Testis (tissue), 3 donors: ENCODE measurements around the gene C8G. TPM values are rescaled to one million over a fixed set of nuclear protein-coding genes. Genes with fewer than 3 reads are reported as not detected.
A peak's percentile ranks its signal among the peaks of the same experiment; 100 is the strongest.

Experiments used
- DNase-seq: peaks from one replicate; pipeline ENCODE4 v3.0.0-alpha.2; 2019
- H3K27ac ChIP-seq, 2 donors: fragments of 200-600 bp; sonication (generic); one replicate each; pipeline ENCODE4 v1.5.1; 2019
- H3K27me3 ChIP-seq: fragments of 200-600 bp; sonication (generic); one replicate; pipeline ENCODE4 v1.5.1; 2019
- H3K36me3 ChIP-seq: fragments of 200-600 bp; sonication (generic); one replicate; pipeline ENCODE4 v1.5.1; 2017; ENCODE audit warnings: low read depth; ENCODE audit errors: missing control alignments
- H3K4me1 ChIP-seq: fragments of 200-600 bp; sonication (generic); one replicate; pipeline ENCODE4 v1.5.1; 2019
- H3K4me3 ChIP-seq, 2 donors: fragments of 200-600 bp; sonication (generic); one replicate each; pipeline ENCODE4 v1.5.1; 2017 to 2019
- H3K9me3 ChIP-seq: fragments of 200-600 bp; sonication (generic); one replicate; pipeline ENCODE4 v1.5.1; 2017
- POLR2A ChIP-seq: fragments of 450-650 bp; IDR thresholded peaks from one replicate; pipeline ENCODE4 v1.6.1; 2017; ENCODE audit warnings: antibody characterized with exemption, mild to moderate bottlenecking, moderate library complexity
- WGBS, 2 donors: methylation state at CpG; one replicate each; pipeline ENCODE4 v1.1.5; 2018; 5-methylcytosine and 5-hydroxymethylcytosine counted together
- intact Hi-C: fragments of 100-400 bp; cut with DNase I; formaldehyde crosslinking; loops from one replicate; pipeline ENCODE4 v1.15.1; 2023; ENCODE audit warnings: low total_unique reads
- polyA plus RNA-seq: library from polyadenylated mRNA; stranded (reverse); fragments of 350-450 nt; fragmentation: Illumina TruSeq; extraction: RNeasy Lipid Tissue Mini Kit (QIAGEN cat#74804); gene quantifications from one replicate; pipeline ENCODE4 v1.2.3, GENCODE V29; 2014; ENCODE audit warnings: low read depth, low replicate concordance; ENCODE audit not compliant: insufficient read depth
- total RNA-seq, 2 donors: library from RNA; depleted of rRNA; stranded (reverse); fragments of >200 nt; gene quantifications; one replicate each; pipeline ENCODE4 v1.2.3, GENCODE V29; 2016
- TF ChIP-seq, protein P1 (sequence below), 3 experiments: fragments of 450-650 bp in 2 of 3; fragments of 200-600 bp in 1 of 3; sonication (generic) in 1 of 3; IDR thresholded peaks; one replicate each; pipeline ENCODE4 v1.5.1; 2016 to 2019; ENCODE audit warnings: antibody characterized with exemption in 3 of 3, mild to moderate bottlenecking in 2 of 3, moderate library complexity in 1 of 3

Gene C8G
- total and polyA plus RNA-seq, 3 donors from 2014 or later, result 4.6 to 4.9 (median 4.6) TPM

GRCh38 chr9:136974817-136975535, 29.9 kb downstream of the C8G start:
- H3K4me1 ChIP-seq, result peaks cover 65% of the 10 kb centered on the region
- H3K9me3 ChIP-seq, result no peaks in the 10 kb centered on the region
- no peak for DNase-seq
- H3K36me3 ChIP-seq, result no peaks in the 10 kb centered on the region
- peak overlapping the region; percentile 84 to 92 for H3K27ac ChIP-seq
- intact Hi-C loops, result no loop called here
- 54 to 57% methylated on average over 5 to 15 of the region's 15 CpGs for WGBS, 2 donors
- no peak overlapping the region for H3K4me3 ChIP-seq
- no peaks in the 10 kb centered on the region for H3K27me3 ChIP-seq
- TF ChIP-seq, protein P1, sequence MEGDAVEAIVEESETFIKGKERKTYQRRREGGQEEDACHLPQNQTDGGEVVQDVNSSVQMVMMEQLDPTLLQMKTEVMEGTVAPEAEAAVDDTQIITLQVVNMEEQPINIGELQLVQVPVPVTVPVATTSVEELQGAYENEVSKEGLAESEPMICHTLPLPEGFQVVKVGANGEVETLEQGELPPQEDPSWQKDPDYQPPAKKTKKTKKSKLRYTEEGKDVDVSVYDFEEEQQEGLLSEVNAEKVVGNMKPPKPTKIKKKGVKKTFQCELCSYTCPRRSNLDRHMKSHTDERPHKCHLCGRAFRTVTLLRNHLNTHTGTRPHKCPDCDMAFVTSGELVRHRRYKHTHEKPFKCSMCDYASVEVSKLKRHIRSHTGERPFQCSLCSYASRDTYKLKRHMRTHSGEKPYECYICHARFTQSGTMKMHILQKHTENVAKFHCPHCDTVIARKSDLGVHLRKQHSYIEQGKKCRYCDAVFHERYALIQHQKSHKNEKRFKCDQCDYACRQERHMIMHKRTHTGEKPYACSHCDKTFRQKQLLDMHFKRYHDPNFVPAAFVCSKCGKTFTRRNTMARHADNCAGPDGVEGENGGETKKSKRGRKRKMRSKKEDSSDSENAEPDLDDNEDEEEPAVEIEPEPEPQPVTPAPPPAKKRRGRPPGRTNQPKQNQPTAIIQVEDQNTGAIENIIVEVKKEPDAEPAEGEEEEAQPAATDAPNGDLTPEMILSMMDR (IDR thresholded peaks at IDR 0.05), result no peak
- no peak for TF ChIP-seq POLR2A

- peaks cover 62% of the 10 kb centered on the region for H3K4me1 ChIP-seq
- 70 to 74% methylated on average over 10 to 14 of the region's 14 CpGs for WGBS, 2 donors
These were observed 30.6 kb downstream of the C8G start for GRCh38 chr9:136975644-136976043.

DNA sequence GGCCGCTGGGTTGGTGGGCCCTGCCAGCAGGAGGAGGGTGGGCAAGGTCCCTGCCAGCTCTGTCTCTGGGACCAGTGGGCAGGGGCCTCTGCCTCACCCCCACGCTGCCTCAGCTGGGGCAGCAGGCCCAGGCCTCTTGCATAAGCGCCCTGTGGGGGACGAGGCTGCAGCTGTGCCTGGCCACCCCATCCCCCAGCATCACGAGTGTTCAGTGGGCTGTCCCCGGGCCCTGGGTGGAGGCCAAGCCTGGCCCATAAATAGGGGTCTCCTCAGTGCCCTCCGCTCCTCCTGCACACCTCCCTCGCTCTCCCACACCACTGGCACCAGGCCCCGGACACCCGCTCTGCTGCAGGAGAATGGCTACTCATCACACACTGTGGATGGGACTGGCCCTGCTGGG, 32.2 kb downstream of the C8G start, which contains the start of gene PTGDS:
TSS of gene PTGDS (plus strand) at position 282 of the 400 bp plus-strand sequence. CDS start at position 357, 75 bp downstream.
- peak within 1 kb of the TSS; percentile 84 to 92 for H3K27ac ChIP-seq
- peaks cover 63% of the 10 kb centered on the region for H3K4me1 ChIP-seq
- intact Hi-C loops, result no loop called here
- no peaks in the 10 kb centered on the region for H3K9me3 ChIP-seq
- 54% methylated on average over 10 of the region's 10 CpGs; no CpG with 5 or more reads in 1 of the 2 donors for WGBS, 2 donors
- peak within 1 kb of the TSS; percentile 80 to 85 for H3K4me3 ChIP-seq
- H3K36me3 ChIP-seq, result no peaks in the 10 kb centered on the region
- TF ChIP-seq POLR2A, result peak; percentile 46
- TF ChIP-seq, protein P1 (IDR thresholded peaks at IDR 0.05), result peak in 1 of 3 experiments; percentile 18
- no peaks in the 10 kb centered on the region for H3K27me3 ChIP-seq
- DNase-seq, result peak; percentile 94

More at GRCh38 chr9:136975644-136976043, 30.6 kb downstream of the C8G start:
- peak; percentile 62 for DNase-seq
- no peaks in the 10 kb centered on the region for H3K36me3 ChIP-seq
- no peaks in the 10 kb centered on the region for H3K27me3 ChIP-seq
- peak overlapping the region; percentile 84 to 92 for H3K27ac ChIP-seq
- H3K9me3 ChIP-seq, result no peaks in the 10 kb centered on the region
- H3K4me3 ChIP-seq, result no peak overlapping the region
- intact Hi-C loops, result no loop called here
- TF ChIP-seq, protein P1 (IDR thresholded peaks at IDR 0.05), result peak in 1 of 3 experiments; percentile 15
- no peak for TF ChIP-seq POLR2A

GRCh38 chr9:136977649-136978072, 32.6 kb downstream of the C8G start:
- no peaks in the 10 kb centered on the region for H3K9me3 ChIP-seq
- intact Hi-C loops, result no loop called here
- H3K27ac ChIP-seq, result peak overlapping the region; percentile 84 to 92
- DNase-seq, result no peak
- H3K4me3 ChIP-seq, result peak overlapping the region; percentile 80 to 85
- no peaks in the 10 kb centered on the region for H3K27me3 ChIP-seq
- whole genome bisulfite sequencing, 2 donors, result 0 to 9% methylated on average over 12 to 15 of the region's 33 CpGs
- TF ChIP-seq POLR2A, result no peak
- TF ChIP-seq, protein P1 (IDR thresholded peaks at IDR 0.05), result no peak
- no peaks in the 10 kb centered on the region for H3K36me3 ChIP-seq
- H3K4me1 ChIP-seq, result peaks cover 59% of the 10 kb centered on the region
